OCI-LY1 (cell line): ENCODE data around the gene OR51B6.

Experiments
- CTCF ChIP-seq: fragments of 200-600 bp; sonication (generic), shearing (Covaris generic); IDR thresholded peaks from 2 replicates; pipeline ENCODE4 v1.5.1; 2017; ENCODE audit warnings: mild to moderate bottlenecking, antibody characterized with exemption, low read length, moderate library complexity, mixed read lengths
- EZH2 ChIP-seq: fragments of 200-600 bp; sonication (generic), shearing (Covaris generic); IDR thresholded peaks from 2 replicates; pipeline ENCODE4 v1.8.0; 2017; ENCODE audit warnings: borderline replicate concordance, mixed run types, mild to moderate bottlenecking, antibody characterized with exemption, low read length, moderate library complexity, mixed read lengths

- no peak for TF ChIP-seq CTCF
- TF ChIP-seq EZH2: no peak
Observed at GRCh38 chr11:5335170-5335569, 16.1 kb upstream of the OR51B6 start.
